Pancreas (tissue), 10 donors: Measurements from ENCODE around the gene ASIC2. TPM values are rescaled to one million over a fixed set of nuclear protein-coding genes. Genes with fewer than 3 reads are reported as not detected.
"Not testable (repeated sequence)": the region's sequence is repeated elsewhere in the genome, so short reads cannot be mapped to it uniquely, and the experiment has no call there.

Source experiments
- ATAC-seq, 4 donors: fragments of 200-7000 bp; cut with Tn5 transposase; one replicate each; pipeline versions ENCODE4 v1.8.0 to v1.9.1; 2020; ENCODE audit warnings: mild to moderate bottlenecking in 4 of 4, moderate library complexity in 4 of 4
- DNase-seq, 6 donors: peaks; one replicate each; pipeline ENCODE4 v3.0.0-alpha.2; 2020
- FAIRE-seq: peaks from 2 replicates; lab custom pipeline; 2012; peaks lifted over from hg19 to GRCh38; lab: Jason Lieb, UNC
- H3K27ac ChIP-seq, 4 donors: fragments of 200-600 bp; sonication (generic); 1 replicate in 3 of 4; 2 replicates in 1 of 4; pipeline versions ENCODE4 v1.5.0 to v1.8.0; 2020
- H3K27me3 ChIP-seq, 4 donors: fragments of 200-600 bp; one replicate each; pipeline ENCODE4 v1.8.0; 2021
- H3K36me3 ChIP-seq, 3 donors: fragments of 200-600 bp; sonication (generic) in 1 of 3; one replicate each; pipeline versions ENCODE4 v1.5.0 to v1.8.0; 2020 to 2021
- H3K4me1 ChIP-seq, 3 donors: fragments of 200-600 bp; one replicate each; pipeline ENCODE4 v1.8.0; 2021
- H3K4me3 ChIP-seq, 4 donors: fragments of 200-600 bp; sonication (generic) in 2 of 4; one replicate each; pipeline versions ENCODE4 v1.5.0 to v1.8.0; 2020 to 2021
- H3K9me3 ChIP-seq, 4 donors: fragments of 200-600 bp; one replicate each; pipeline ENCODE4 v1.8.0; 2021
- WGBS, 2 donors: extraction: QIAGEN DNeasy Blood & Tissue Kit; methylation state at CpG; one replicate each; pipeline ENCODE4 v1.1.7; 2013; 5-methylcytosine and 5-hydroxymethylcytosine counted together
- intact Hi-C, 3 donors: fragments of 100-400 bp; cut with DNase I; formaldehyde crosslinking; loops; one replicate each; pipeline versions ENCODE4 v1.11.1 to v1.14.2; 2022
- polyA plus RNA-seq, 2 donors: library from polyadenylated mRNA; stranded (reverse); fragments of 200-250 nt; gene quantifications; one replicate each; pipeline ENCODE4 v1.2.3, GENCODE V29; 2013
- total RNA-seq, 6 donors: library from RNA; stranded (reverse); fragmentation: NEBNext Ultra II Directional in 4 of 6; extraction: Animal tissue kit (Norgen Biotek cat#: 25700) in 4 of 6; gene quantifications; one replicate each; pipeline versions ENCODE4 v1.2.1 to v1.2.4, GENCODE V29; 2021 to 2023
- TF ChIP-seq, protein P1 (sequence below), 4 donors: fragments of 200-600 bp; sonication (generic) in 3 of 4; IDR thresholded peaks; one replicate each; pipeline versions ENCODE4 v1.5.0 to v1.8.0; 2021; ENCODE audit warnings: antibody characterized with exemption in 4 of 4
- donor health status: healthy with polysubstance abuse.
- donor health status: DM: no; HTN: no; CAD: no; lungs with moderate emphysema.
- donor health status: DM: no; HTN: no; CAD: no.
- donor health status: control.
- donor health status: control.
- donor health status: Bipolar disorder and iron deficiency.
- donor health status: DM: yes; HTN: yes; CAD: no.
- donor health status: DM: no; HTN: no; CAD: no.
- donor health status: DM: no; HTN: no; CAD: no.
- donor health status: DM: yes; HTN: yes; CAD: no.

Gene ASIC2
- total and polyA plus RNA-seq, 8 donors: 0.09 to 0.14 (median 0.09) TPM; not detected in 5

GRCh38 chr17:32995416-32996045 lies 297.6 kb downstream of the ASIC2 start:
- H3K9me3 ChIP-seq: no peaks in the 10 kb centered on the region
- FAIRE-seq (no peak), DNase-seq (peak in 2 of 6 donors; percentile 25 to 27), ATAC-seq (peak in 1 of 4 donors; percentile 48)
- no peaks in the 10 kb centered on the region for H3K36me3 ChIP-seq
- peaks cover 5 to 8% (median 6%) of the 10 kb centered on the region in 3 donors for H3K4me1 ChIP-seq
- no peak overlapping the region for H3K27ac ChIP-seq
- H3K27me3 ChIP-seq: no peaks in the 10 kb centered on the region
- TF ChIP-seq, protein P1, sequence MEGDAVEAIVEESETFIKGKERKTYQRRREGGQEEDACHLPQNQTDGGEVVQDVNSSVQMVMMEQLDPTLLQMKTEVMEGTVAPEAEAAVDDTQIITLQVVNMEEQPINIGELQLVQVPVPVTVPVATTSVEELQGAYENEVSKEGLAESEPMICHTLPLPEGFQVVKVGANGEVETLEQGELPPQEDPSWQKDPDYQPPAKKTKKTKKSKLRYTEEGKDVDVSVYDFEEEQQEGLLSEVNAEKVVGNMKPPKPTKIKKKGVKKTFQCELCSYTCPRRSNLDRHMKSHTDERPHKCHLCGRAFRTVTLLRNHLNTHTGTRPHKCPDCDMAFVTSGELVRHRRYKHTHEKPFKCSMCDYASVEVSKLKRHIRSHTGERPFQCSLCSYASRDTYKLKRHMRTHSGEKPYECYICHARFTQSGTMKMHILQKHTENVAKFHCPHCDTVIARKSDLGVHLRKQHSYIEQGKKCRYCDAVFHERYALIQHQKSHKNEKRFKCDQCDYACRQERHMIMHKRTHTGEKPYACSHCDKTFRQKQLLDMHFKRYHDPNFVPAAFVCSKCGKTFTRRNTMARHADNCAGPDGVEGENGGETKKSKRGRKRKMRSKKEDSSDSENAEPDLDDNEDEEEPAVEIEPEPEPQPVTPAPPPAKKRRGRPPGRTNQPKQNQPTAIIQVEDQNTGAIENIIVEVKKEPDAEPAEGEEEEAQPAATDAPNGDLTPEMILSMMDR (IDR thresholded peaks at IDR 0.05): no peak
- no peak overlapping the region for H3K4me3 ChIP-seq
- WGBS, 2 donors: 61 to 62% methylated on average over 14 of the region's 14 CpGs
- intact Hi-C loops: loop anchor here in 1 of 3 donors (10.0 kb wide), 1 partner anchor 51 kb away; no protein-coding TSS in a partner anchor

DNA sequence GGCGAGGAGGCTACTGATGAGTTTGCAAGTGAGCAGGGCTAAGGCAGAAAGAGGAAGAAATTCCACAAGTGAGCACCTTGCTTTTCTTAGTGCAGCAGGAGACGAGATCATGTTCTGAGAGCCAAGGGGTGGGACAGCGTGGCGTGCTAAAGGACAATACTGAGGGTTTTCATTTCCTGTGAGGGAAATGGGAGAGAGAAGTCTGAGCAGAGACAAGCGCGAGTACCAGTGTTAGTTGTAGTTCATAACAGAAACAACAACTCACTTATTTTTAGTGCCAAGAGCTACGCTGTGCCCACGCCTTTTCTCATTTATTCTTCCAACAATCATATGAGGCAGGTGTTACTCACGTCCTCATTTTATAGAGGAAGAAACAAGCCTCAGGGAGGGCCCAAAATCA lies 299.1 kb downstream of the ASIC2 start:
- TF ChIP-seq, protein P1 (IDR thresholded peaks at IDR 0.05): no peak
- FAIRE-seq: no peak
- intact Hi-C loops: loop anchor here in 1 of 3 donors (10.0 kb wide), 1 partner anchor 49 kb away; no protein-coding TSS in a partner anchor

GRCh38 chr17:32992321-32993033 lies 300.6 kb downstream of the ASIC2 start:
- intact Hi-C loops: loop anchor here in 1 of 3 donors (10.0 kb wide), 1 partner anchor 48 kb away; no protein-coding TSS in a partner anchor
- ATAC-seq: peak; percentile 66 to 88 (median 82)

More for the DNA sequence above, 299.1 kb downstream of the ASIC2 start:
- 89 to 92% methylated on average over 9 of the region's 9 CpGs for WGBS, 2 donors
- Histone ChIP-seq H3K27ac (no peak overlapping the region), H3K27me3 (no peaks in the 10 kb centered on the region), H3K4me3 (no peak overlapping the region), H3K4me1 (peaks cover 5 to 8% (median 6%) of the 10 kb centered on the region in 3 donors), H3K36me3 (no peaks in the 10 kb centered on the region), H3K9me3 (no peaks in the 10 kb centered on the region)
- no peak for ATAC-seq
- DNase-seq: no peak

DNA sequence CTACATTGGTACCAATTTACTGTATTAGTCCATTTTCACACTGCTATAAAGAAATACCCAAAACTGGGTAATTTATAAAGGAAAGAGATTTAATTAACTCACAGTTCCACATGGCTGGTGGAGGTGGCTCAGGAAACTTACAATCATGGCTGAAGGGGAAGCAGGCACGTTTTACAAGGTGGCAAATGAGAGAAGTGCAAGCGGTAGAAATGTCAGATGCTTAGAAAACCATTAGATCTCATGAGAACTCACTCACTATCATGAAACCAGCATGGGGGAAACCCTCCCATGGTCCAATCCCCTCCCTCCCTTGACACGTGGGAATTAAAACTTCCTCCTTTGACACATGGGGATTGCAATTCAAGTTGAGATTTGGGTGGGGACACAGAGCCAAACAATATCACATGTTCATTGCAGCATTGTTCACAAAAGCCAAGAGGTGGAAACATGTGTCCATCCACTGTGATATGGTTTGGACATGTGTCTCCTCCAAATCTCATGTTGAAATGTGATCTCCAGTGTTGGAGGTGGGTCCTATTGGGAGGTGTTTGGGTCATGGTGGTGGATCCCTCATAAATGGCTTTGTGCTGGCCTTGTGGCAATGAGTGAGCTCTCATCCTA lies 304.5 kb downstream of the ASIC2 start:
- 80 to 87% methylated on average over 3 of the region's 3 CpGs for whole genome bisulfite sequencing, 2 donors
- Histone ChIP-seq H3K27ac (no peak overlapping the region), H3K4me3 (no peak overlapping the region), H3K9me3 (no peaks in the 10 kb centered on the region), H3K4me1 (peaks cover 3 to 5% (median 5%) of the 10 kb centered on the region in 3 donors), H3K27me3 (no peaks in the 10 kb centered on the region), H3K36me3 (no peaks in the 10 kb centered on the region)
- FAIRE-seq (no peak), ATAC-seq (no peak), DNase-seq (no peak)
- intact Hi-C loops: no loop called here
- TF ChIP-seq, protein P1 (IDR thresholded peaks at IDR 0.05): no peak

More at GRCh38 chr17:32992321-32993033, 300.6 kb downstream of the ASIC2 start:
- no peaks in the 10 kb centered on the region for H3K9me3 ChIP-seq
- peak in 3 of 6 donors; percentile 42 to 59 (median 54) for DNase-seq
- H3K36me3 ChIP-seq: no peaks in the 10 kb centered on the region
- no peak for FAIRE-seq
- peaks cover 3 to 5% (median 5%) of the 10 kb centered on the region in 3 donors for H3K4me1 ChIP-seq
- no peak overlapping the region for H3K4me3 ChIP-seq
- H3K27ac ChIP-seq: no peak overlapping the region
- H3K27me3 ChIP-seq: no peaks in the 10 kb centered on the region
- WGBS, 2 donors: 44 to 46% methylated on average over 13 of the region's 13 CpGs
- TF ChIP-seq, protein P1 (IDR thresholded peaks at IDR 0.05): no peak

DNA sequence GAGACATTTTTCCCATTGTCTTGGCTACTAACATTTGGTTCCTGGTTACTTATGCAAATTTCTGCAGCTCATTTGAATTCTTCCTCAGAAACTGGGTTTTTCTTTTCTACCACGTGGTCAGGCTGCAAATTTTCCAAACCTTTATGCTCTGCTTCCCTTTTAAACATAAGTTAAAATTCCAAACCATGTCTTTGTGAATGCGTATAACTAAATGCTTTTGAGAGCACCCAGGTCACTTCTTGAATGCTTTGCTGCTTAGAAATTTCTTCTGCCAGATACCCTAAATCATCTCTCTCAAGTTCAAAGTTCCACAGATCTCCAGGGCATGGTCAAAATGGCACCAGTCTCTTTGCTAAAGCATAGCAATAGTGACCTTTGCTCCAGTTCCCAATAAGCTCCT lies 305.2 kb downstream of the ASIC2 start:
- not testable (repeated sequence) for FAIRE-seq

DNA sequence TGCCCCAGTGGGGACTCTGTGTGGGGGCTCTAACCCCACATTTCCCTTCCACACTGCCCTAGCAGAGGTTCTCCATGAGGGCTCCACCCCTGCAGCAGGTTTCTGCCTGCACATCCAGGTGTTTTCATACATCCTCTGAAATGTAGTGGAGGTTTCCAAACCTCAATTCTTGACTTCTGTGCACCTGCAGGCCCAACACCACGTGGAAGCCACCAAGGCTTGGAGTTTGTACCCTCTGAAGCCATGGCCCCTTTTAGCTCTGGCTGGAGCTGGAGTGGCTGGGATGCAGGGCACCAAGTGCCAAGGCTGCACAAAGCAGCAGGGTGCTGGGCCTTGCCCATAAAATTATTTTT lies 305.7 kb downstream of the ASIC2 start:
- ATAC-seq, FAIRE-seq, DNase-seq, intact Hi-C loops, H3K4me1 ChIP-seq, H3K4me3 ChIP-seq, H3K36me3 ChIP-seq, H3K27me3 ChIP-seq, H3K9me3 ChIP-seq, H3K27ac ChIP-seq: not testable (repeated sequence)
- 54 to 62% methylated on average over 1 of the region's 1 CpG for WGBS, 2 donors

More for the DNA sequence above, 305.2 kb downstream of the ASIC2 start:
- DNase-seq, H3K27ac ChIP-seq, H3K4me1 ChIP-seq, H3K36me3 ChIP-seq, ATAC-seq, H3K4me3 ChIP-seq, intact Hi-C loops, H3K27me3 ChIP-seq, H3K9me3 ChIP-seq: not testable (repeated sequence)
- 68 to 77% methylated on average over 2 of the region's 2 CpGs for WGBS, 2 donors
